SW 1271 (cell line): ENCODE results near the gene PTPN23.
"Not testable (repeated sequence)": the region's sequence is repeated elsewhere in the genome, so short reads cannot be mapped to it uniquely, and the experiment has no call there.

Experiments
- DNase-seq, 2 experiments: peaks; one replicate each; lab custom pipeline; 2025; lab: John Stamatoyannopoulos, UW

PTPN23 gene

DNA sequence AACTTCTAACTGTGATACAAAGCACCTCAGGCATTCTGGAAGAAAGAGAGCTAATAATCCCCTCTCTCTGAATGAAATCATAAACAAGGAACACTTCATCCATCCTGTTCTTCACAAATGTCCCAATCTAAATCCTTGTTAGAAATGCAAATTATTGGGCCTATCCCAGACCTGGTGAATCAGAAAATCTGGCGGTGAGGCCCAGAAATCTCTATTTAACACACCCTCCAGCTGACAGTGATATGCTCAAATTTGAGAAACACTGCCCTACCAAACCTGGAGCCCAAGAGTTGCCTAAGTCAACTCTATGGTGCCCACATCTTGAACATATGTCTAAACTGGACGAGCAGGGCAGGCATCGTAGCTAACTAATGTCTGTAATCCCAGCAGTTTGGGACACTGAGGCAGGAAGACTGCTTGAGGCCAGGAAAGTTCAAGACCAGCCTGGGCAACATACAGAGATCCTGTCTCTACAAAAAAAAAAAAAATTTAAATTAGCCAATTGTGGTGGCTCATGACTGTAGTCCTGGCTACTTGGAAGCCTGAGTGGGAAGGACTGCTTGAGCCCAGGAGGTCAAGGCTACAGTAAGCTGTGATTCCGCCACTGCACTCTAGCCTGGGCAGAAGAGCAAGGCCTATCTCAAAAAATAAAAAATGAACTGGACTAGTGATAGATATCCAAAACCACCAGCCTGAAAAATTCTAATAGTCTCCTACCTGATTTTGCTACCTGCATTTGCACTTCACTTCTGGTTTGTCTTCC is 71.8 kb downstream of the PTPN23 start:
- no peak for DNase-seq

DNA sequence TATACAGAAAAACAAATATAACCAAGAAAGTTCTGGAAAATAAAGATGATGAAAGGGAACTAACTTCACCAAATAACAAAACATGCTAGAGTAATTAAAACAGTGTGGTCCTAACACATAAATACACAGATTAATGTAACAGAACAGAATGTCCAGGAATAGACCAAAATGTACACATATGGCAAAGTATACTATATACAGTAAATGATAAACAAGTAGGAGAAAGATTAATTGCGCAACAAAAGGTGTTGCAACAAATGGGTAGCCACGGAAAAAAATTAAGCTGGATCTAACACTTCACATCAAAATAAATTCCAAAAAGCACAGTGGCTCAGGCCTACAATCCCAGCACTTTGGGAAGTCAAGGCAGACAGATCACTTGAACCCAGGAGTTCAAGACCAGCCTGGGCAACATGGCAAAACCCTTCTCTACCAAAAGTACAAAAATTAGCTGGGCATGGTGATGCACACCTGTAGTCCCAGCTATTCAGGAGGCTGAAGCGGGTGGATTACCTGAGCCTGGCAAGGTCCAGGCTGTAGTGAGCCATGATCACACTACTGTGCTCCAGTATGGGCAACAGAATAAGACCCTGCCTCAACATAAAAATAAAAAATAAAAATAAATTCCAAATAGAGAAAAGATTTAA is 75.1 kb downstream of the PTPN23 start:
- no peak for DNase-seq

DNA sequence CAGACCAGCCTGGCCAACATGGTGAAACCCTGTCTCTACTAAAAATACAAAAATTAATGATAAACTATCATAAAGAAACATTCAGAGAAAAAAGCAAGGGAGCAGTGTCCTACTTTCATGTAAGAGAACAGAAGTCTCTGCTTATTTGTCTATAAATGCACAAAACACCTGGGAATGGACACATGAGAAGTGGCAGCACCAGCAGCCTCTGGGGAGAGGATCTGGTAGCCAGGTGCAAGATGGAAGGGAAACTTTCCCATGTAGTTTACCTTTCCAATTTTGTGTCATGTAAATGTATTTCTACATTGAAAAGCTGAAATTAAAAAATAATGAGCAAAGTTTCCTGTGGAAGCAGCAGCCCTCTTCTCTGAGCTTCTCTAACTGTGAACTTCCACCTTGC is 76.2 kb downstream of the PTPN23 start:
- no peak for DNase-seq

DNA sequence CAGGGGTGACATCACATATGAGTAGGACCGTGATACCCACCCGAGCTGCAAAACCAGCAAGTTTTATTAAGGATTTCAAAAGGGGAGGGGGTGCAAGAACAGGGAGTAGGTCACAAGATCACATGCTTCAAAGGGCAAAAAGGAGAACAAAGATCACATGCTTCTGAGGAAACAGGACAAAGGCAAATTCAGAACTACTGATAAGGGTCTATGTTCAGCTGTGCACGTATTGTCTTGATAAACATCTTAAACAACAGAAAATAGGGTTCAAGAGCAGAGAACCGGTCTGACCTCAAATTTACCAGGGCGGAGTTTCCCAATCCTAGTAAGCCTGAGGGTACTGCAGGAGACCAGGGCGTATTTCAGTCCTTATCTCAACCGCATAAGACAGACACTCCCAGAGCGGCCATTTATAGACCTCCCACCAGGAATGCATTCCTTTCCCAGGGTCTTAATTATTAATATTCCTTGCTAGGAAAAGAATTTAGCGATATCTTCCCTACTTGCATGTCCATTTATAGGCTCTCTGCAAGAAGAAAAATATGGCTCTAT is 78.8 kb downstream of the PTPN23 start:
- DNase-seq: not testable (repeated sequence)
